ENCODE data around the gene RPS14.

- TF ChIP-seq CTCF (conservative IDR thresholded peaks at IDR 0.05; ENCODE audit: low read length): no peak
- TF ChIP-seq EZH2phosphoT487 (IDR thresholded peaks at IDR 0.05; ENCODE audit: borderline replicate concordance): no peak
These were observed 8.4 kb downstream of the RPS14 start for GRCh38 chr5:150440948-150441812.

All from Loucy (cell line).